ENCODE results near the gene ZFYVE27. TPM values are rescaled to one million over a fixed set of nuclear protein-coding genes. Genes with fewer than 3 reads are reported as not detected.

Gene ZFYVE27
- total RNA-seq, 2 donors from 2014 or later = 24.8 to 25.5 TPM

GRCh38 chr10:97771913-97772823 lies 35.2 kb downstream of the ZFYVE27 start, which contains the start of gene SFRP5:
TSS of gene SFRP5 (minus strand) at chr10:97771999. CDS start at chr10:97771833, 166 bp downstream.
- Histone ChIP-seq H3K4me1 (ENCODE audit: control insufficient read depth in 1 of 2, low read depth in 2 of 2) (peaks cover 0 to 9% of the 10 kb centered on the region in 2 donors), H3K4me3 (peak within 1 kb of the TSS; percentile 27), H3K9me3 (no peaks in the 10 kb centered on the region), H3K27me3 (replicated peaks; ENCODE audit: insufficient read depth) (no peaks in the 10 kb centered on the region), H3K27ac (no peak within 1 kb of the TSS), H3K36me3 (no peaks in the 10 kb centered on the region)
- no peak for DNase-seq (ENCODE audit: low spot score)
- no peak for ATAC-seq (ENCODE audit: insufficient number of reproducible peaks, low FRiP score, low read depth)
- TF ChIP-seq, protein P1, sequence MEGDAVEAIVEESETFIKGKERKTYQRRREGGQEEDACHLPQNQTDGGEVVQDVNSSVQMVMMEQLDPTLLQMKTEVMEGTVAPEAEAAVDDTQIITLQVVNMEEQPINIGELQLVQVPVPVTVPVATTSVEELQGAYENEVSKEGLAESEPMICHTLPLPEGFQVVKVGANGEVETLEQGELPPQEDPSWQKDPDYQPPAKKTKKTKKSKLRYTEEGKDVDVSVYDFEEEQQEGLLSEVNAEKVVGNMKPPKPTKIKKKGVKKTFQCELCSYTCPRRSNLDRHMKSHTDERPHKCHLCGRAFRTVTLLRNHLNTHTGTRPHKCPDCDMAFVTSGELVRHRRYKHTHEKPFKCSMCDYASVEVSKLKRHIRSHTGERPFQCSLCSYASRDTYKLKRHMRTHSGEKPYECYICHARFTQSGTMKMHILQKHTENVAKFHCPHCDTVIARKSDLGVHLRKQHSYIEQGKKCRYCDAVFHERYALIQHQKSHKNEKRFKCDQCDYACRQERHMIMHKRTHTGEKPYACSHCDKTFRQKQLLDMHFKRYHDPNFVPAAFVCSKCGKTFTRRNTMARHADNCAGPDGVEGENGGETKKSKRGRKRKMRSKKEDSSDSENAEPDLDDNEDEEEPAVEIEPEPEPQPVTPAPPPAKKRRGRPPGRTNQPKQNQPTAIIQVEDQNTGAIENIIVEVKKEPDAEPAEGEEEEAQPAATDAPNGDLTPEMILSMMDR (IDR thresholded peaks at IDR 0.05) = no peak

- no peaks in the 10 kb centered on the region for H3K36me3 ChIP-seq
- H3K4me3 ChIP-seq = no peak overlapping the region
- H3K27me3 ChIP-seq (replicated peaks; ENCODE audit: insufficient read depth) = no peaks in the 10 kb centered on the region
- TF ChIP-seq, protein P1 (IDR thresholded peaks at IDR 0.05) = no peak
- peaks cover 0 to 9% of the 10 kb centered on the region in 2 donors for H3K4me1 ChIP-seq (ENCODE audit: control insufficient read depth in 1 of 2, low read depth in 2 of 2)
- no peak overlapping the region for H3K27ac ChIP-seq
- DNase-seq (ENCODE audit: low spot score) (no peak), ATAC-seq (ENCODE audit: insufficient number of reproducible peaks, low FRiP score, low read depth) (no peak)
- no peaks in the 10 kb centered on the region for H3K9me3 ChIP-seq
Observed at GRCh38 chr10:97773096-97773495, 36.2 kb downstream of the ZFYVE27 start.

DNA sequence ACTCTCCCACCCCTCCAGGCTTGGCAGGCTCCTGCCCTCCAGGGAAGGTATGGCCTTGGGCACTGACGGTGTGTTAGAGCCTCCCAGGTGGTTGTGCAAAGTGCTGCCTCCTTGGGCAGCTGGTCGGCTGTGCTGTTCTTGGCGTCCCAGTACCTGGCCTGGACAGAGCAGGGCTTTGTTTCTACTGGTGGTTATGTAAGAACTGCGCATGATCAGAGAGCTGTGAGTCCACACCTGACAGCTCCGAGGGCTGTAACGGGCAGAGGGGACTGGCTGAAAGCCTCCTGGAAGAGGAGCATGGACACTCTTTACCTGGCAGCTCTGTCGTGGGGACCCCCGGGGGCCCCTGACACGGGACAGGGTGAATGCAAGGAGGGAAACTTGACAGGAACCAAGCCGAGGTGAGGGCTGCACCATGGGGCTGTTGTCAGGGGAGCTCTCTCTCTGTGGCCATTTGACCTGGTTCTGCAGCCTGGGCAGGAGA lies 37.9 kb downstream of the ZFYVE27 start:
- no peaks in the 10 kb centered on the region for H3K36me3 ChIP-seq
- no peak overlapping the region for H3K4me3 ChIP-seq
- TF ChIP-seq, protein P1 (IDR thresholded peaks at IDR 0.05) = no peak
- DNase-seq (ENCODE audit: low spot score) = no peak
- no peaks in the 10 kb centered on the region for H3K27me3 ChIP-seq (replicated peaks; ENCODE audit: insufficient read depth)
- H3K4me1 ChIP-seq (ENCODE audit: control insufficient read depth in 1 of 2, low read depth in 2 of 2) = peaks cover 0 to 9% of the 10 kb centered on the region in 2 donors
- no peak overlapping the region for H3K27ac ChIP-seq
- no peaks in the 10 kb centered on the region for H3K9me3 ChIP-seq
- ATAC-seq (ENCODE audit: insufficient number of reproducible peaks, low FRiP score, low read depth) = no peak

- Histone ChIP-seq H3K4me1 (ENCODE audit: control insufficient read depth in 1 of 2, low read depth in 2 of 2) (no peaks in the 10 kb centered on the region), H3K36me3 (no peaks in the 10 kb centered on the region), H3K4me3 (no peak overlapping the region), H3K27me3 (replicated peaks; ENCODE audit: insufficient read depth) (no peaks in the 10 kb centered on the region), H3K9me3 (no peaks in the 10 kb centered on the region), H3K27ac (no peak overlapping the region)
- ATAC-seq (ENCODE audit: insufficient number of reproducible peaks, low FRiP score, low read depth) (no peak), DNase-seq (ENCODE audit: low spot score) (no peak)
- TF ChIP-seq, protein P1 (IDR thresholded peaks at IDR 0.05) = no peak
Observed at GRCh38 chr10:97777143-97777542, 40.2 kb downstream of the ZFYVE27 start.

DNA sequence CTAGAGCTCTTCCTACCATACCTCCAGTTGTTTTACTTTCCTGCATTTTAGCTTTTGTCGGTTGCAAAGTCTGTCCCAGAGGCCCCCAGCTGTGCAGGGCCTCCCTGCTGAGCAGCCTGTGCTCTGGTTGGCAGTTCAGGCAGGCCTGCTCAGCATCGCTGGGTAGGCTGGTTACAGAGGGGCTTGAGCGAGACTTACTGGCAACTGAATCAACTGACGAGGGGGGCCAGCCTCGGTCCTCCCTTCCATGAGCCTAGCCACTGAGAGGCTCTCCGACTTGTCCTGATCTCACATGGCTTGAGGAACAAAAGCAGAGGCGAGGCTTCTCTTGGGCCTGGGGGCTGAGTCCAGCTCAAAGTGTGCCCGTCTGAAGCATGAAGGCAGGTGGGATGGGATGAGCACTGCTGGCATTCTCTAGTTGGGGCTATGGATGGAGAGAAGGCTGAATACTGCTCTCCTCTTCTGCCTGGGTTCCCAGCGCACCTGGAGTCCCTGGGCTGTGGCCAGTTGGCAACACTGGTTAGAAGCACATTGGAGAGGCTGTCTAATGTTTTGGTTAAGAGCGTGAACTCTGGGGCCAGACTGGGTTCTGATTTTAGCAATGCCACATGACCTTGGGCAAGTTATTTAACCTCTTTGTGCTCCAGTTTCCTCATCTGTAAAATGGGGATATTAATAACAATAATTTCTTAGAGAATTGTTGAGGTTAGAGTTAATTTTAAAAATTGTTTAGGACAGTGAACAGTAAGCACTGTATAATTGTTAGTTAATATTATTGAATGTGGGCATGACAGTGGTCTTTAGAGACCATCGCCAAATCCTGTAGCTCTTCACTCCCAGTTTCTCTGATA lies 41.7 kb downstream of the ZFYVE27 start:
- TF ChIP-seq, protein P1 (IDR thresholded peaks at IDR 0.05) = no peak
- no peak for ATAC-seq (ENCODE audit: insufficient number of reproducible peaks, low FRiP score, low read depth)
- Histone ChIP-seq H3K4me3 (no peak overlapping the region), H3K9me3 (no peaks in the 10 kb centered on the region), H3K27me3 (replicated peaks; ENCODE audit: insufficient read depth) (no peaks in the 10 kb centered on the region), H3K36me3 (no peaks in the 10 kb centered on the region), H3K4me1 (ENCODE audit: control insufficient read depth in 1 of 2, low read depth in 2 of 2) (no peaks in the 10 kb centered on the region), H3K27ac (no peak overlapping the region)
- DNase-seq (ENCODE audit: low spot score) = no peak

Data from thoracic aorta (tissue), 2 donors.